Midbrain (tissue), 1 donor: ENCODE data around the gene PWWP2B.

Source experiments
- DNase-seq: peaks from one replicate; lab custom pipeline; 2025; lab: John Stamatoyannopoulos, UW

Gene PWWP2B

GRCh38 chr10:132394201-132394811 is 2.7 kb upstream of the PWWP2B start:
- DNase-seq = no peak

GRCh38 chr10:132394936-132395703 is 1.9 kb upstream of the PWWP2B start:
- no peak for DNase-seq

GRCh38 chr10:132395704-132396493 is 1.1 kb upstream of the PWWP2B start:
- no peak for DNase-seq

GRCh38 chr10:132396494-132397035 is 435 bp upstream of the PWWP2B start:
- no peak for DNase-seq

GRCh38 chr10:132397671-132398565 is 918 bp downstream of the PWWP2B start:
- no peak for DNase-seq

GRCh38 chr10:132398566-132398991 is 1.6 kb downstream of the PWWP2B start:
- DNase-seq = no peak

- no peak for DNase-seq
Measured at GRCh38 chr10:132399117-132400035, 2.4 kb downstream of the PWWP2B start.

GRCh38 chr10:132400041-132400546 is 3.1 kb downstream of the PWWP2B start:
- DNase-seq = no peak

GRCh38 chr10:132400547-132401151 is 3.6 kb downstream of the PWWP2B start:
- DNase-seq = no peak

- no peak for DNase-seq
Measured at GRCh38 chr10:132401401-132402118, 4.6 kb downstream of the PWWP2B start.

- no peak for DNase-seq
Measured at GRCh38 chr10:132402781-132403241, 5.8 kb downstream of the PWWP2B start.

GRCh38 chr10:132403511-132404168 is 6.6 kb downstream of the PWWP2B start:
- DNase-seq = no peak

GRCh38 chr10:132404169-132404880 is 7.3 kb downstream of the PWWP2B start:
- no peak for DNase-seq

- DNase-seq = no peak
Measured at GRCh38 chr10:132404911-132405462, 8.0 kb downstream of the PWWP2B start.

- DNase-seq = no peak
Measured at GRCh38 chr10:132405463-132405991, 8.5 kb downstream of the PWWP2B start.

GRCh38 chr10:132406181-132406580 is 9.2 kb downstream of the PWWP2B start:
- no peak for DNase-seq

GRCh38 chr10:132406750-132407149 is 9.8 kb downstream of the PWWP2B start:
- DNase-seq = no peak
